ENCODE measurements around the gene LYPD6B.

- TF ChIP-seq POLR2A (IDR thresholded peaks at IDR 0.05) (no peak), CTCF (IDR thresholded peaks at IDR 0.05) (no peak)
Observed at GRCh38 chr2:149049142-149049541, 10.6 kb downstream of the LYPD6B start.
